Stimulated activated CD4-positive, alpha-beta T cell treated with anti-CD3 and anti-CD28 coated beads, Interleukin-4, amount 100 ng/mL, for 4 hours (primary cell): ENCODE results near the gene RACGAP1.
"Not testable (repeated sequence)": the region's sequence is repeated elsewhere in the genome, so short reads cannot be mapped to it uniquely, and the experiment has no call there.

Experiments used
- DNase-seq, 2 experiments: peaks; one replicate each; pipeline ENCODE4 v3.0.0-alpha.2; 2020

The RACGAP1 gene

GRCh38 chr12:50024805-50025186, 498 bp downstream of the RACGAP1 start:
- no peak for DNase-seq

- no peak for DNase-seq
These were observed 1.1 kb downstream of the RACGAP1 start for GRCh38 chr12:50024227-50024626.

- DNase-seq, result no peak
These were observed 2.4 kb downstream of the RACGAP1 start for GRCh38 chr12:50022903-50023302.

- no peak for DNase-seq
These were observed 4.3 kb downstream of the RACGAP1 start for GRCh38 chr12:50021031-50021430.

- DNase-seq, result no peak
These were observed 5.8 kb downstream of the RACGAP1 start for GRCh38 chr12:50019524-50019923.

- DNase-seq, result no peak
These were observed 6.3 kb downstream of the RACGAP1 start for GRCh38 chr12:50018968-50019367.

- DNase-seq, result no peak
These were observed 7.1 kb downstream of the RACGAP1 start for GRCh38 chr12:50018154-50018553.

GRCh38 chr12:50017641-50018040, 7.7 kb downstream of the RACGAP1 start:
- no peak for DNase-seq

- no peak for DNase-seq
These were observed 8.5 kb downstream of the RACGAP1 start for GRCh38 chr12:50016501-50017475.

- no peak for DNase-seq
These were observed 11.0 kb downstream of the RACGAP1 start for GRCh38 chr12:50014342-50014741.

- no peak for DNase-seq
These were observed 11.7 kb downstream of the RACGAP1 start for GRCh38 chr12:50013361-50014147.

GRCh38 chr12:50006754-50007442, 18.4 kb downstream of the RACGAP1 start:
- DNase-seq, result no peak

GRCh38 chr12:50006280-50006679, 19.0 kb downstream of the RACGAP1 start:
- DNase-seq, result no peak

- no peak for DNase-seq
These were observed 20.1 kb downstream of the RACGAP1 start for GRCh38 chr12:50005175-50005574.

- DNase-seq, result no peak
These were observed 20.6 kb downstream of the RACGAP1 start for GRCh38 chr12:50004696-50005095.

GRCh38 chr12:50003595-50003994, 21.7 kb downstream of the RACGAP1 start:
- no peak for DNase-seq

GRCh38 chr12:49998453-49998852, 26.8 kb downstream of the RACGAP1 start:
- no peak for DNase-seq

GRCh38 chr12:49990273-49990672, 35.0 kb downstream of the RACGAP1 start:
- no peak for DNase-seq

- DNase-seq, result not testable (repeated sequence)
These were observed 35.9 kb downstream of the RACGAP1 start for GRCh38 chr12:49989400-49989799.

- DNase-seq, result no peak
These were observed 37.5 kb downstream of the RACGAP1 start for GRCh38 chr12:49987625-49988303.

- DNase-seq, result not testable (repeated sequence)
These were observed 38.8 kb downstream of the RACGAP1 start for GRCh38 chr12:49986476-49986875.

- no peak for DNase-seq
These were observed 39.3 kb downstream of the RACGAP1 start for GRCh38 chr12:49985981-49986380.
